Stimulated activated memory B cell treated with anti-CD40 and anti-IgM and Interleukin-4, amounts not matched to agents 10 μg/mL and 1 μg/mL and 100 μg/mL, for 72 hours (primary cell): ENCODE measurements around the gene GJB4.
A peak's percentile ranks its signal among the peaks of the same experiment; 100 is the strongest.
"Not testable (repeated sequence)": the region's sequence is repeated elsewhere in the genome, so short reads cannot be mapped to it uniquely, and the experiment has no call there.

Source experiments
- ATAC-seq: fragments of 150-1000 bp; cut with Tn5 transposase; 2 replicates; pipeline ENCODE4 v1.10.0; 2021
- H3K27ac Mint-ChIP-seq: one replicate; pipeline ENCODE4 v1.8.0; 2022; ENCODE audit warnings: mild to moderate bottlenecking, mixed read lengths
- H3K27me3 Mint-ChIP-seq: one replicate; pipeline ENCODE4 v1.8.0; 2022; ENCODE audit warnings: mixed read lengths
- H3K36me3 Mint-ChIP-seq: one replicate; pipeline ENCODE4 v1.8.0; 2022; ENCODE audit warnings: mixed read lengths
- H3K4me1 Mint-ChIP-seq: one replicate; pipeline ENCODE4 v1.8.0; 2022; ENCODE audit warnings: mixed read lengths
- H3K4me3 Mint-ChIP-seq: one replicate; pipeline ENCODE4 v1.8.0; 2022; ENCODE audit warnings: mild to moderate bottlenecking, moderate library complexity, mixed read lengths
- H3K9me3 Mint-ChIP-seq: one replicate; pipeline ENCODE4 v1.8.0; 2022; ENCODE audit warnings: mixed read lengths

The GJB4 gene

DNA sequence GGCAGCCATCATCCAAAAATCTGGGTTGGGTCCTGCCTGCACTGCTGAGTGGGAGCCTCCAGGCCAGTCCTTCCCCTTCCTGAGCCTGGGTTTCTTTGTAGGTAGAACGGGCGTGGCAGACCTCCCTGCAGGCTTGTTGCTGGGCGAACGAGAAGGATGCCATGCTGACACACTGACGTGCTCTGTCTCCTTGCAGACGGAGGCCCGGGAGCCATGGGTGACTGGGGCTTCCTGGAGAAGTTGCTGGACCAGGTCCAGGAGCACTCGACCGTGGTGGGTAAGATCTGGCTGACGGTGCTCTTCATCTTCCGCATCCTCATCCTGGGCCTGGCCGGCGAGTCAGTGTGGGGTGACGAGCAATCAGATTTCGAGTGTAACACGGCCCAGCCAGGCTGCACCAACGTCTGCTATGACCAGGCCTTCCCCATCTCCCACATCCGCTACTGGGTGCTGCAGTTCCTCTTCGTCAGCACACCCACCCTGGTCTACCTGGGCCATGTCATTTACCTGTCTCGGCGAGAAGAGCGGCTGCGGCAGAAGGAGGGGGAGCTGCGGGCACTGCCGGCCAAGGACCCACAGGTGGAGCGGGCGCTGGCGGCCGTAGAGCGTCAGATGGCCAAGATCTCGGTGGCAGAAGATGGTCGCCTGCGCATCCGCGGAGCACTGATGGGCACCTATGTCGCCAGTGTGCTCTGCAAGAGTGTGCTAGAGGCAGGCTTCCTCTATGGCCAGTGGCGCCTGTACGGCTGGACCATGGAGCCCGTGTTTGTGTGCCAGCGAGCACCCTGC is 34.7 kb downstream of the GJB4 start:
- H3K27me3 Mint-ChIP-seq = peaks cover 54% of the 10 kb centered on the region
- H3K4me3 Mint-ChIP-seq = no peak overlapping the region
- ATAC-seq = no peak
- peaks cover 24% of the 10 kb centered on the region for H3K4me1 Mint-ChIP-seq
- no peak overlapping the region for H3K27ac Mint-ChIP-seq
- H3K9me3 Mint-ChIP-seq = no peaks in the 10 kb centered on the region
- peaks cover 14% of the 10 kb centered on the region for H3K36me3 Mint-ChIP-seq

DNA sequence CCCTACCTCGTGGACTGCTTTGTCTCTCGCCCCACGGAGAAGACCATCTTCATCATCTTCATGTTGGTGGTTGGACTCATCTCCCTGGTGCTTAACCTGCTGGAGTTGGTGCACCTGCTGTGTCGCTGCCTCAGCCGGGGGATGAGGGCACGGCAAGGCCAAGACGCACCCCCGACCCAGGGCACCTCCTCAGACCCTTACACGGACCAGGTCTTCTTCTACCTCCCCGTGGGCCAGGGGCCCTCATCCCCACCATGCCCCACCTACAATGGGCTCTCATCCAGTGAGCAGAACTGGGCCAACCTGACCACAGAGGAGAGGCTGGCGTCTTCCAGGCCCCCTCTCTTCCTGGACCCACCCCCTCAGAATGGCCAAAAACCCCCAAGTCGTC is 35.2 kb downstream of the GJB4 start:
- H3K27me3 Mint-ChIP-seq = peaks cover 48% of the 10 kb centered on the region
- H3K4me3 Mint-ChIP-seq = no peak overlapping the region
- no peak overlapping the region for H3K27ac Mint-ChIP-seq
- peaks cover 14% of the 10 kb centered on the region for H3K36me3 Mint-ChIP-seq
- peaks cover 24% of the 10 kb centered on the region for H3K4me1 Mint-ChIP-seq
- ATAC-seq = no peak
- H3K9me3 Mint-ChIP-seq = no peaks in the 10 kb centered on the region

DNA sequence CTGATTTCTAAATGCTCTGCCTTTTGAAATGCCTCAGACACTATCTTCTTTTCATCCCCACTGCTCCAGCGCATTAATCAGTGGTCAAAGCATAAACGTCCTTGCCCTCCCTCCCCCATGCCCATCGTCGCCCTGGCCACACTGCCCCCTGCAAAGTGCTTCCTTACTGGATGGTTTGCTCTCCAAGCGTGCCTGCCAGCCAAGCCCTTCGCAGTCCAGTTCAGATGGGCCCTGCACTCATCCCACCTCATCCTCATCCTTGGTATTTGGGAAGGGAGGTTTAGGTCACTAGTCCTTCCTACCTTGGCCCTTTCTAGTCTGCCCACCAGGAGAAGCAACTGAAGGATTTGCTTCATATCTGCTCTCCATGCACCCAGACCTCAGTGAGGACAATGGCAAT is 36.4 kb downstream of the GJB4 start:
- peaks cover 31% of the 10 kb centered on the region for H3K4me1 Mint-ChIP-seq
- no peak for ATAC-seq

DNA sequence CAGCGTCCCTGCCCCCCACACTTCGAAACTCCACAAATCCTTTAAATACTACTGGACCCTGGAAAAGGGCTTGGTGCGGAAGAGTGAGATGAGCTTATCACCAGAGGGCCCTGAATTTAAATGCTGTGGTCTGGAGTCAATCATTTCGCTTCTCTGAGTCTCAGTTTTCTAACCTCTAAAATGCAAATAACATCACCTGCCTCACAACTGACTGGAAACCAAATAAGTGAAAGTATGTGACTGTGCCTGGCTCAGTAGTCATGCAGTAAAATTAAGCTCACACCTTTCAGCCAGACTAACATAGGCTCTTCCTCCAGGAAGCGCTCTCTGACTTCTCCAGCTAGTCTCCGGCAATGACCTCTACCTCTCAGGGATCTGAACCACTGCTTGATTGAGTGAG is 37.5 kb downstream of the GJB4 start:
- Mint-ChIP-seq H3K36me3 (peaks cover 14% of the 10 kb centered on the region), H3K4me3 (no peak overlapping the region), H3K27ac (no peak overlapping the region), H3K4me1 (peaks cover 28% of the 10 kb centered on the region), H3K9me3 (no peaks in the 10 kb centered on the region), H3K27me3 (peaks cover 27% of the 10 kb centered on the region)
- peak; percentile 38 for ATAC-seq

More for the DNA sequence above, 36.4 kb downstream of the GJB4 start:
- H3K4me3 Mint-ChIP-seq = no peak overlapping the region
- H3K9me3 Mint-ChIP-seq = no peaks in the 10 kb centered on the region
- peaks cover 36% of the 10 kb centered on the region for H3K27me3 Mint-ChIP-seq
- peaks cover 14% of the 10 kb centered on the region for H3K36me3 Mint-ChIP-seq
- H3K27ac Mint-ChIP-seq = no peak overlapping the region

GRCh38 chr1:34800214-34800613 is 40.7 kb downstream of the GJB4 start:
- Mint-ChIP-seq H3K4me1 (peaks cover 14% of the 10 kb centered on the region), H3K27me3 (peaks cover 3% of the 10 kb centered on the region), H3K27ac (no peak overlapping the region), H3K9me3 (peaks cover 4% of the 10 kb centered on the region), H3K4me3 (no peak overlapping the region), H3K36me3 (peaks cover 19% of the 10 kb centered on the region)
- ATAC-seq = no peak

DNA sequence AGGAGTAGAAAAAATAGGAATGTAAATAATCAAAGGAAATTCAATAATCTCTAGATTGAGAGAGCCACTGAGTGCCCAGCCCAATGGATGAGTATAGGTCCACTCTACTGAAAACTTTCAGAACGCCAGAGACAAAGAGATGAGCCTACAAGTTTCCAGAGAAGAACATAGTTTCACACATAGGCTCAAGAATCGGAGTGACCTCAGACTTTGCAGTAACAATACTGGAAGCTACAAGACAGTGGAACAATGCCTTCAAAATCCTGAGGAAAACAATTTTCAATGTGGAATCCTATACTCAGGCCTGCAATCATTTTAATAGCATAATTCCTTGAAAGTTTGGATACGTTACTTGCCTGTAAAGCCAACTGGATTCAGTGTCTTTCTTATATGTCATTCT is 44.2 kb downstream of the GJB4 start:
- Mint-ChIP-seq H3K27ac (no peak overlapping the region), H3K4me1 (peaks cover 8% of the 10 kb centered on the region), H3K27me3 (no peaks in the 10 kb centered on the region), H3K9me3 (peaks cover 4% of the 10 kb centered on the region), H3K36me3 (peaks cover 27% of the 10 kb centered on the region), H3K4me3 (no peak overlapping the region)
- ATAC-seq = no peak

DNA sequence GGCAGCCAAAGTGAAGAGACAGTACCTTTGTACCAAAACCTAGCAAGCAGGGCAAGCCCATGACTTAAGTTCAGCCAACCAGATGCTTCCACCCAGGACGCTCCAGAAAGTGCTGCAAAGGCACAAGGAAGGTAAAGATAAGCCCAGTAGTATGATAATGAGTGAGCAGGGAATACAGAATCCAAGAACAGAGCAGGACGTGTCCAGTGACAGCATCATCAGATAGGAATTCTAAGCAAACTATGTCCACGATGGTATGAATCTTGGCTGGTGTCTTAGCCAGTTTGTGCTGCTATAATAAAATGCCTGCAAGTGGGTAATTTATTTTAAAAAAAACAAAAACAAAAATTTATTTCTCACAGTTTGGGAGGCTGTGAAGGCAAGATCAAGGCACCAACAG is 46.9 kb downstream of the GJB4 start:
- Mint-ChIP-seq H3K36me3 (peaks cover 40% of the 10 kb centered on the region), H3K9me3 (peaks cover 8% of the 10 kb centered on the region), H3K4me3 (no peak overlapping the region), H3K27me3 (no peaks in the 10 kb centered on the region), H3K4me1 (no peaks in the 10 kb centered on the region), H3K27ac (no peak overlapping the region)
- no peak for ATAC-seq

- no peak overlapping the region for H3K4me3 Mint-ChIP-seq
- H3K36me3 Mint-ChIP-seq = peaks cover 43% of the 10 kb centered on the region
- H3K27ac Mint-ChIP-seq = no peak overlapping the region
- peaks cover 8% of the 10 kb centered on the region for H3K9me3 Mint-ChIP-seq
- ATAC-seq = no peak
- no peaks in the 10 kb centered on the region for H3K4me1 Mint-ChIP-seq
- H3K27me3 Mint-ChIP-seq = no peaks in the 10 kb centered on the region
These were observed 48.7 kb downstream of the GJB4 start for GRCh38 chr1:34808051-34808810.

DNA sequence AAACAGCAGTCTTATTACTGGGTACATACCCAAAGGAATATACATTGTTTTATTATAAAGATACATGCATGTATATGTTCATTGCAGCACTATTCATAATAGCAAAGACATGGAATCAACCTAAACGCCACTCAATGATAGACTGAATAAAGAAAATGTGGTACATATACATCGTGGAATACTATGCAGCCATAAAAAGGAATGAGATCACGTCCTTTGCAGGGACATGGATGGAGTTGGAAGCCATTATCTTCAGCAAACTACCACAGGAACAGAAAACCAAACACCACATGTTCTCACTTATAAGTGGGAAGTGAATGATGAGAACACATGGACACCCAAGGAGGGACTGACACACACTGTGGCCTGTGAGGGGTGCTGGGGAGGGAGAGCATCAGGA is 51.2 kb downstream of the GJB4 start:
- H3K27me3 Mint-ChIP-seq, H3K4me1 Mint-ChIP-seq, ATAC-seq, H3K9me3 Mint-ChIP-seq, H3K27ac Mint-ChIP-seq, H3K4me3 Mint-ChIP-seq: not testable (repeated sequence)
- peaks cover 27% of the 10 kb centered on the region for H3K36me3 Mint-ChIP-seq
